GM18519 (cell line): ENCODE results near the gene LTBP2.

Experiments used
- ATAC-seq: cut with Tn5 transposase; IDR thresholded peaks from one replicate; pipeline ENCODE4 v1.9.1; 2021; ENCODE audit warnings: mild to moderate bottlenecking, moderate library complexity; ENCODE audit not compliant: unreplicated experiment, low FRiP score

The LTBP2 gene

GRCh38 chr14:74594029-74594428 is 18.0 kb downstream of the LTBP2 start:
- no peak for ATAC-seq

- no peak for ATAC-seq
Observed at GRCh38 chr14:74593241-74593953, 18.6 kb downstream of the LTBP2 start.

GRCh38 chr14:74592476-74593201 is 19.4 kb downstream of the LTBP2 start:
- no peak for ATAC-seq

- no peak for ATAC-seq
Observed at GRCh38 chr14:74591899-74592298, 20.1 kb downstream of the LTBP2 start.

- no peak for ATAC-seq
Observed at GRCh38 chr14:74591394-74591793, 20.6 kb downstream of the LTBP2 start.

- no peak for ATAC-seq
Observed at GRCh38 chr14:74589291-74589879, 22.7 kb downstream of the LTBP2 start.

GRCh38 chr14:74587363-74587707 is 24.7 kb downstream of the LTBP2 start:
- no peak for ATAC-seq

- no peak for ATAC-seq
Observed at GRCh38 chr14:74586681-74587362, 25.2 kb downstream of the LTBP2 start.

- ATAC-seq = no peak
Observed at GRCh38 chr14:74585406-74586335, 26.4 kb downstream of the LTBP2 start.

GRCh38 chr14:74584951-74585350 is 27.1 kb downstream of the LTBP2 start:
- ATAC-seq = no peak

- ATAC-seq = no peak
Observed at GRCh38 chr14:74583689-74584434, 28.2 kb downstream of the LTBP2 start.

- no peak for ATAC-seq
Observed at GRCh38 chr14:74582910-74583581, 29.0 kb downstream of the LTBP2 start.

GRCh38 chr14:74580275-74580672 is 31.8 kb downstream of the LTBP2 start:
- no peak for ATAC-seq

- ATAC-seq = no peak
Observed at GRCh38 chr14:74579447-74580274, 32.4 kb downstream of the LTBP2 start.

GRCh38 chr14:74578479-74578878 is 33.6 kb downstream of the LTBP2 start:
- no peak for ATAC-seq

- no peak for ATAC-seq
Observed at GRCh38 chr14:74577948-74578275, 34.1 kb downstream of the LTBP2 start.

- ATAC-seq = no peak
Observed at GRCh38 chr14:74577247-74577947, 34.6 kb downstream of the LTBP2 start.

- ATAC-seq = no peak
Observed at GRCh38 chr14:74575936-74576335, 36.1 kb downstream of the LTBP2 start.
